HepG2 (cell line): ENCODE measurements around the gene STPG4. TPM values are rescaled to one million over a fixed set of nuclear protein-coding genes. Genes with fewer than 3 reads are reported as not detected.

ENCODE experiments used
- CENPT ChIP-seq: sonication (generic); formaldehyde crosslinking; IDR thresholded peaks from 2 replicates; pipeline ENCODE4 v1.8.0; 2022; ENCODE audit warnings: low read depth, mild to moderate bottlenecking, moderate library complexity, missing genetic modification reagents
- GLI4 ChIP-seq: sonication (generic); formaldehyde crosslinking; IDR thresholded peaks from 2 replicates; pipeline ENCODE4 v1.5.1; 2020; ENCODE audit warnings: missing genetic modification reagents, mild to moderate bottlenecking, moderate library complexity, borderline replicate concordance
- HINFP ChIP-seq: sonication (generic); formaldehyde crosslinking; IDR thresholded peaks from 2 replicates; pipeline ENCODE4 v1.4.0; 2020; ENCODE audit warnings: low read depth, mild to moderate bottlenecking, missing genetic modification reagents
- KMT2A ChIP-seq: sonication (generic); formaldehyde crosslinking; IDR thresholded peaks from 2 replicates; pipeline ENCODE4 v1.4.0; 2020; ENCODE audit warnings: missing genetic modification reagents
- PAWR ChIP-seq: sonication (generic); formaldehyde crosslinking; IDR thresholded peaks from 2 replicates; pipeline ENCODE4 v1.4.0; 2020; ENCODE audit warnings: missing genetic modification reagents, mild to moderate bottlenecking, borderline replicate concordance
- PHF21A ChIP-seq: sonication (generic); formaldehyde crosslinking; IDR thresholded peaks from 2 replicates; pipeline ENCODE4 v1.5.0; 2020; ENCODE audit warnings: mild to moderate bottlenecking, missing genetic modification reagents
- RAD21 ChIP-seq: fragments of 450-650 bp; formaldehyde crosslinking; IDR thresholded peaks from 2 replicates; pipeline ENCODE4 v1.5.0; 2020; ENCODE audit warnings: mild to moderate bottlenecking
- ZFP62 ChIP-seq: sonication (generic); formaldehyde crosslinking; IDR thresholded peaks from 2 replicates; pipeline ENCODE4 v1.4.0; 2020; ENCODE audit warnings: missing genetic modification reagents
- ZNF160 ChIP-seq: sonication (generic); formaldehyde crosslinking; IDR thresholded peaks from 2 replicates; pipeline ENCODE4 v1.8.0; 2022; ENCODE audit warnings: mild to moderate bottlenecking, inconsistent platforms, missing genetic modification reagents
- ZNF281 ChIP-seq: sonication (generic); formaldehyde crosslinking; IDR thresholded peaks from 2 replicates; pipeline ENCODE4 v1.4.0; 2020; ENCODE audit warnings: missing genetic modification reagents, borderline replicate concordance
- ZNF501 ChIP-seq: sonication (generic); formaldehyde crosslinking; IDR thresholded peaks from 2 replicates; pipeline ENCODE4 v1.5.1; 2020; ENCODE audit warnings: mild to moderate bottlenecking, moderate library complexity, missing genetic modification reagents
- ZNF546 ChIP-seq: sonication (generic); formaldehyde crosslinking; conservative IDR thresholded peaks from 2 replicates; pipeline ENCODE4 v1.8.1; 2023; ENCODE audit warnings: mild to moderate bottlenecking, missing genetic modification reagents
- ZNF777 ChIP-seq: sonication (generic); formaldehyde crosslinking; IDR thresholded peaks from 2 replicates; pipeline ENCODE4 v1.4.0; 2020; ENCODE audit warnings: missing genetic modification reagents
- polyA plus RNA-seq, 8 experiments: library from polyadenylated mRNA; depleted of rRNA in 3 of 8; stranded (reverse) in 7 of 8; unstranded in 1 of 8; fragments of >200 nt; fragmentation: Illumina TruSeq in 4 of 8; extraction: Trizol in 4 of 8; gene quantifications; 2 replicates each; pipeline versions ENCODE4 v1.2.1 to v1.2.3, GENCODE V29; 2011 to 2016; ENCODE audit warnings: low read depth in 4 of 8, missing spikeins in 1 of 8, mixed read lengths in 1 of 8; ENCODE audit not compliant: insufficient read depth in 1 of 8
- total RNA-seq, 5 experiments: library from RNA; depleted of rRNA; stranded (reverse); fragments of >200 nt; fragmentation: Illumina TruSeq; extraction: Trizol; gene quantifications; 2 replicates each; pipeline ENCODE4 v1.2.3, GENCODE V29; 2016; ENCODE audit warnings: low read depth in 1 of 5
- TF ChIP-seq, protein P1 (sequence below): sonication (generic); formaldehyde crosslinking; IDR thresholded peaks from 2 replicates; pipeline ENCODE4 v1.4.0; 2020; ENCODE audit warnings: missing genetic modification reagents, mild to moderate bottlenecking, borderline replicate concordance
- TF ChIP-seq, protein P2 (sequence below): sonication (generic); formaldehyde crosslinking; IDR thresholded peaks from 2 replicates; pipeline ENCODE4 v1.4.0; 2020; ENCODE audit warnings: mild to moderate bottlenecking, missing genetic modification reagents

STPG4 gene
- total and polyA plus RNA-seq, 2 of the 13 experiments (the other 11 are each of a cell fraction or from before 2014, with no cell fraction given), result 0.11 to 0.15 TPM

- peak; percentile 97 for TF ChIP-seq ZNF281 (CRISPR knock-in tag)
- TF ChIP-seq RAD21, result no peak
- TF ChIP-seq CENPT (CRISPR knock-in tag), result no peak
- TF ChIP-seq ZNF777 (CRISPR knock-in tag), result no peak
- TF ChIP-seq GLI4, result no peak
- TF ChIP-seq ZNF501, result peak; percentile 68; the same call in 1 of the 2 replicates
- no peak for TF ChIP-seq ZNF546 (CRISPR knock-in tag)
- 0 out of 2 replicates have a peak, but pooled peaks have one; percentile 45 for TF ChIP-seq KMT2A (CRISPR knock-in tag)
- no peak for TF ChIP-seq HINFP (CRISPR knock-in tag)
- TF ChIP-seq, protein P1, sequence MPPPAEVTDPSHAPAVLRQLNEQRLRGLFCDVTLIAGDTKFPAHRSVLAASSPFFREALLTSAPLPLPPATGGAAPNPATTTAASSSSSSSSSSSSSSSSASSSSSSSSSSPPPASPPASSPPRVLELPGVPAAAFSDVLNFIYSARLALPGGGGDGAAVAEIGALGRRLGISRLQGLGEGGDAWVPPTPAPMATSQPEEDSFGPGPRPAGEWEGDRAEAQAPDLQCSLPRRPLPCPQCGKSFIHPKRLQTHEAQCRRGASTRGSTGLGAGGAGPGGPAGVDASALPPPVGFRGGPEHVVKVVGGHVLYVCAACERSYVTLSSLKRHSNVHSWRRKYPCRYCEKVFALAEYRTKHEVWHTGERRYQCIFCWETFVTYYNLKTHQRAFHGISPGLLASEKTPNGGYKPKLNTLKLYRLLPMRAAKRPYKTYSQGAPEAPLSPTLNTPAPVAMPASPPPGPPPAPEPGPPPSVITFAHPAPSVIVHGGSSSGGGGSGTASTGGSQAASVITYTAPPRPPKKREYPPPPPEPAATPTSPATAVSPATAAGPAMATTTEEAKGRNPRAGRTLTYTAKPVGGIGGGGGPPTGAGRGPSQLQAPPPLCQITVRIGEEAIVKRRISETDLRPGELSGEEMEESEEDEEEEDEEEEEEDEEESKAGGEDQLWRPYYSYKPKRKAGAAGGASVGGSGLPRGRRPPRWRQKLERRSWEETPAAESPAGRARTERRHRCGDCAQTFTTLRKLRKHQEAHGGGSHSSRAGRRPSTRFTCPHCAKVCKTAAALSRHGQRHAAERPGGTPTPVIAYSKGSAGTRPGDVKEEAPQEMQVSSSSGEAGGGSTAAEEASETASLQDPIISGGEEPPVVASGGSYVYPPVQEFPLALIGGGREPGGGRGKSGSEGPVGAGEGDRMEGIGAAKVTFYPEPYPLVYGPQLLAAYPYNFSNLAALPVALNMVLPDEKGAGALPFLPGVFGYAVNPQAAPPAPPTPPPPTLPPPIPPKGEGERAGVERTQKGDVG (CRISPR knock-in tag), result 0 out of 2 replicates have a peak, but pooled peaks have one; percentile 40
- TF ChIP-seq, protein P2, sequence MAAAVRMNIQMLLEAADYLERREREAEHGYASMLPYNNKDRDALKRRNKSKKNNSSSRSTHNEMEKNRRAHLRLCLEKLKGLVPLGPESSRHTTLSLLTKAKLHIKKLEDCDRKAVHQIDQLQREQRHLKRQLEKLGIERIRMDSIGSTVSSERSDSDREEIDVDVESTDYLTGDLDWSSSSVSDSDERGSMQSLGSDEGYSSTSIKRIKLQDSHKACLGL, result peak; percentile 45; the same call in 1 of the 2 replicates
- no peak for TF ChIP-seq ZFP62
- TF ChIP-seq PAWR (CRISPR knock-in tag), result no peak
- TF ChIP-seq PHF21A, result peak; percentile 58
- 0 out of 2 replicates have a peak, but pooled peaks have one; percentile 36 for TF ChIP-seq ZNF160 (CRISPR knock-in tag)
These were observed 25.9 kb downstream of the STPG4 start (continued) for GRCh38 chr2:47129191-47129706.
